IMR-90 (cell line): ENCODE measurements around the gene ZNF750. TPM values are rescaled to one million over a fixed set of nuclear protein-coding genes. Genes with fewer than 3 reads are reported as not detected.

Experiments used
- ATAC-seq: fragments of 200-7000 bp; cut with Tn5 transposase; 2 replicates; pipeline ENCODE4 v1.9.1; 2020; ENCODE audit warnings: low read depth, mild to moderate bottlenecking, moderate library complexity
- BruUV-seq: library from RNA; stranded (reverse); fragments of 400-500 nt; replicated peaks from 2 replicates; lab custom pipeline; 2021; lab: Mats Ljungman, UMichigan
- CTCF ChIA-PET: fragments of 300-600 bp; formaldehyde crosslinking; extraction: SDS; loops from one replicate; lab custom pipeline; 2021; ENCODE audit warnings: antibody characterized with exemption; lab: Yijun Ruan, JAX
- POLR2A ChIA-PET: fragments of 300-600 bp; sonication (Branson Sonifier 250); formaldehyde crosslinking; loops from one replicate; lab custom pipeline; 2022; ENCODE audit warnings: antibody characterized with exemption; ENCODE audit not compliant: unreplicated experiment; lab: Charles Lee
- DNase-seq: peaks from one replicate; pipeline ENCODE4 v3.0.0; 2013
- H2AFZ ChIP-seq: replicated peaks from 2 replicates; pipeline ENCODE3; 2013; ENCODE audit warnings: low read length, mild to moderate bottlenecking; ENCODE audit not compliant: poor library complexity
- H2AK5ac ChIP-seq: 2 replicates; pipeline ENCODE4 v1.6.1; 2013; ENCODE audit warnings: low read depth, low read length, inconsistent platforms
- H2AK9ac ChIP-seq: replicated peaks from 2 replicates; pipeline ENCODE3; 2013; ENCODE audit warnings: mild to moderate bottlenecking, low read depth, low read length, moderate library complexity; ENCODE audit not compliant: poor library complexity
- H2BK120ac ChIP-seq: 2 replicates; pipeline ENCODE4 v1.6.1; 2013; ENCODE audit warnings: low read depth, low read length, inconsistent platforms
- H2BK15ac ChIP-seq: 3 replicates; pipeline ENCODE4 v1.6.1; 2013; ENCODE audit warnings: low read depth, low read length, inconsistent platforms
- H2BK20ac ChIP-seq: 2 replicates; pipeline ENCODE4 v1.6.1; 2013; ENCODE audit warnings: low read depth, mild to moderate bottlenecking, inconsistent platforms, low read length, moderate library complexity
- H2BK5ac ChIP-seq: 2 replicates; pipeline ENCODE4 v1.6.1; 2013; ENCODE audit warnings: mild to moderate bottlenecking, low read depth, low read length, inconsistent platforms; ENCODE audit not compliant: poor library complexity, severe bottlenecking
- H3K14ac ChIP-seq: replicated peaks from 2 replicates; pipeline ENCODE4 v1.6.1; 2013; ENCODE audit warnings: low read depth, low read length, inconsistent platforms
- H3K18ac ChIP-seq: 2 replicates; pipeline ENCODE4 v1.6.1; 2013; ENCODE audit warnings: low read depth, low read length, control low read depth
- H3K23ac ChIP-seq: 2 replicates; pipeline ENCODE4 v1.6.1; 2013; ENCODE audit warnings: low read depth, low read length, inconsistent platforms
- H3K27ac ChIP-seq: 2 replicates; pipeline ENCODE4 v1.5.1; 2013; ENCODE audit warnings: mild to moderate bottlenecking, control low read depth, low read length; ENCODE audit not compliant: insufficient read depth
- H3K27me3 ChIP-seq: 2 replicates; pipeline ENCODE4 v1.6.1; 2013; ENCODE audit warnings: low read length; ENCODE audit not compliant: control insufficient read depth, insufficient read depth
- H3K36me3 ChIP-seq: 2 replicates; pipeline ENCODE4 v1.6.1; 2013; ENCODE audit warnings: low read length, mixed read lengths; ENCODE audit not compliant: control insufficient read depth, insufficient read depth
- H3K4ac ChIP-seq: 2 replicates; pipeline ENCODE4 v1.6.1; 2013; ENCODE audit warnings: low read depth, low read length, inconsistent platforms
- H3K4me1 ChIP-seq: 2 replicates; pipeline ENCODE4 v1.6.1; 2013; ENCODE audit warnings: low read length, mixed read lengths; ENCODE audit not compliant: control insufficient read depth, insufficient read depth
- H3K4me2 ChIP-seq: 2 replicates; pipeline ENCODE4 v1.6.1; 2013; ENCODE audit warnings: low read depth, mild to moderate bottlenecking, control low read depth, low read length, moderate library complexity
- H3K4me3 ChIP-seq: 2 replicates; pipeline ENCODE4 v1.5.1; 2013; ENCODE audit warnings: low read depth, mild to moderate bottlenecking, control low read depth, low read length, moderate library complexity; ENCODE audit not compliant: insufficient read depth
- H3K56ac ChIP-seq: 2 replicates; pipeline ENCODE4 v1.6.1; 2013; ENCODE audit warnings: low read length, inconsistent platforms; ENCODE audit not compliant: insufficient read depth; ENCODE audit errors: extremely low read depth
- H3K79me1 ChIP-seq, 2 experiments: 2 replicates each; pipeline ENCODE4 v1.6.1; 2013; ENCODE audit warnings: low read length in 2 of 2, inconsistent platforms in 1 of 2, low read depth in 1 of 2
- H3K9ac ChIP-seq: 2 replicates; pipeline ENCODE4 v1.6.1; 2013; ENCODE audit warnings: low read depth, low read length, control low read depth
- H3K9me1 ChIP-seq: 2 replicates; pipeline ENCODE4 v1.6.1; 2013; ENCODE audit warnings: low read length, inconsistent platforms; ENCODE audit not compliant: insufficient read depth
- H3K9me3 ChIP-seq: 2 replicates; pipeline ENCODE4 v1.6.1; 2013; ENCODE audit warnings: low read length; ENCODE audit not compliant: control insufficient read depth, insufficient read depth
- H4K20me1 ChIP-seq: 2 replicates; pipeline ENCODE4 v1.6.1; 2013; ENCODE audit warnings: low read length, inconsistent platforms; ENCODE audit not compliant: insufficient read depth
- H4K5ac ChIP-seq: 2 replicates; pipeline ENCODE4 v1.6.1; 2013; ENCODE audit warnings: mild to moderate bottlenecking, low read depth, low read length, control low read depth
- H4K8ac ChIP-seq, 2 experiments: 2 replicates each; pipeline ENCODE4 v1.6.1; 2013; ENCODE audit warnings: low read depth in 2 of 2, low read length in 2 of 2, control low read depth in 1 of 2, inconsistent platforms in 1 of 2
- H4K91ac ChIP-seq: 2 replicates; pipeline ENCODE4 v1.6.1; 2013; ENCODE audit warnings: low read depth, low read length, inconsistent platforms; ENCODE audit not compliant: insufficient read depth
- POLR2A ChIP-seq: IDR thresholded peaks from 2 replicates; pipeline ENCODE4 v1.6.1; 2012; ENCODE audit warnings: mild to moderate bottlenecking, low read depth, low read length
- WGBS, 2 experiments: methylation state at CpG; one replicate each; pipeline versions ENCODE4 v1.1.5 to v1.1.7; 2013; ENCODE audit warnings: missing lambda C conversion rate in 2 of 2; ENCODE audit not compliant: insufficient read length in 1 of 2; ENCODE audit errors: extremely low coverage in 2 of 2; 5-methylcytosine and 5-hydroxymethylcytosine counted together
- dilution Hi-C: fragments of 300-500 bp; cut with HindIII; formaldehyde crosslinking; loops from one replicate; pipeline ENCODE4 v1.14.3; 2018; ENCODE audit warnings: low sequenced_read_pairs; ENCODE audit not compliant: unreplicated experiment
- in situ Hi-C: fragments of 300-500 bp; cut with MboI; formaldehyde crosslinking; loops from 3 replicates; pipeline ENCODE4 v1.14.3; 2019; ENCODE audit warnings: low sequenced_read_pairs, inconsistent platforms, mixed read lengths
- intact Hi-C: fragments of 100-400 bp; cut with micrococcal nuclease; formaldehyde crosslinking; loops from 2 replicates; pipeline ENCODE4 v1.10.0; 2022
- polyA plus RNA-seq, 3 experiments: library from polyadenylated mRNA; depleted of rRNA; stranded (reverse); fragments of >200 nt; gene quantifications; 2 replicates each; pipeline ENCODE4 v1.2.3, GENCODE V29; 2012; ENCODE audit warnings: low replicate concordance in 1 of 3
- total RNA-seq: library from RNA; depleted of rRNA; stranded (reverse); fragments of >200 nt; gene quantifications from 2 replicates; pipeline ENCODE4 v1.2.3, GENCODE V29; 2012

ZNF750 gene
- total and polyA plus RNA-seq, 2 of the 4 experiments (the other 2 are of a cell fraction), result not detected

DNA sequence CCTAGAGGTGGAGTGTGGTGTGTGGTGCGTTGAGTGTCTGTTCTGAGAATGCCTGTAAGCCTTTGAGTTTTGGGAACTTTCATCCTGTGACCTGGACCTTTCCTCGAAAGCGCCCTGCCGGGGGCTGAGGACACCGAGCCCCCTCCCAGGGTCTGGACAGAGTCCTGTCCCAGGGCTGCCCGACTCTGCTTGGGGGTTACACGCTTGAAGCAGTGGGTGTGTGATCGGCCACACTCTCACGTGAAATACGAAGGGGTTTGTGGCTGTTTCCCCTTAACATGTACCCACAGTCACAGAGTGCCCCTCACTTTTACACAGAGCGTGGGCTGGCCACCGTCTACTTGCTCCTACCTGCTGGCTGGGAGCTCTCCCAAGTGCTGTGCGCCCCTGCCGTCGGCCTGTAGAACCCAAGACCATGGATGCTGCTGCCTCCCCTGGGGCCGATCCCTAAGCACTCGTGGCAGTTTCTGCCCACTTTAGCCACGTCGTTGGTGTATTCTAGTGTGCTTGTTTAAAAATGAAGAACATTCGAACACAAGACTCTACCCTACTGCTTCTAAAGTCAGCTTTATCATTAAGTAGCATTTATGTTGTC, 6.8 kb downstream of the ZNF750 start:
- ChIA-PET CTCF (no interaction called here), POLR2A (interaction anchor here (0.6 kb wide), 1 partner anchor 28 kb away, joined by 6 read pairs; no protein-coding TSS in a partner anchor)
- DNase-seq, result no peak
- Histone ChIP-seq H3K14ac (no peak overlapping the region), H2AK9ac (no peak overlapping the region), H4K20me1 (peaks cover 4% of the 10 kb centered on the region), H3K9ac (no peak overlapping the region), H3K27me3 (no peaks in the 10 kb centered on the region), H2BK120ac (no peak overlapping the region), H3K4me2 (no peak overlapping the region), H2BK5ac (no peak overlapping the region), H3K9me3 (no peaks in the 10 kb centered on the region), H4K5ac (no peak overlapping the region), H2BK20ac (no peak overlapping the region), H3K4ac (no peak overlapping the region), H2BK15ac (no peak overlapping the region), H4K91ac (no peak overlapping the region), H3K27ac (no peak overlapping the region), H3K18ac (no peak overlapping the region), H3K4me1 (peaks cover 4% of the 10 kb centered on the region; the same call in 1 of the 2 replicates), H3K56ac (no peak overlapping the region), H2AFZ (no peak overlapping the region), H3K36me3 (peaks cover 19% of the 10 kb centered on the region), H4K8ac (no peak overlapping the region), H3K9me1 (peaks cover 8% of the 10 kb centered on the region), H3K4me3 (no peak overlapping the region), H3K79me1 (peaks cover 10 to 18% of the 10 kb centered on the region in 2 experiments; a peak in 3 of 4 replicates), H2AK5ac (no peak overlapping the region), H3K23ac (no peak overlapping the region)
- dilution Hi-C loops, result no loop called here
- BruUV-seq, result no TSS peak
- in situ Hi-C loops, result no loop called here
- 95% methylated on average over 7 of the region's 20 CpGs; no CpG with 5 or more reads in 1 of the 2 experiments for WGBS, 2 experiments
- no peak for TF ChIP-seq POLR2A
- intact Hi-C loops, result no loop called here
- ATAC-seq, result no peak
